Esophagus squamous epithelium (tissue), 5 donors: Measurements from ENCODE around the gene GUCY1A1. TPM values are rescaled to one million over a fixed set of nuclear protein-coding genes. Genes with fewer than 3 reads are reported as not detected.

Experiments
- DNase-seq: peaks from one replicate; lab custom pipeline; 2025; lab: John Stamatoyannopoulos, UW
- H3K27ac ChIP-seq, 4 donors: fragments of 200-600 bp; sonication (generic); one replicate each; pipeline ENCODE4 v1.5.1; 2016 to 2019; ENCODE audit warnings: mild to moderate bottlenecking in 1 of 4
- H3K27me3 ChIP-seq, 4 donors: fragments of 200-600 bp; sonication (generic); 1 replicate in 3 of 4; 2 replicates in 1 of 4; pipeline versions ENCODE4 v1.5.1 to v1.6.0; 2017 to 2021; ENCODE audit warnings: antibody characterized with exemption in 1 of 4
- H3K36me3 ChIP-seq, 3 donors: fragments of 200-600 bp; sonication (generic); one replicate each; pipeline ENCODE4 v1.5.1; 2016 to 2019
- H3K4me1 ChIP-seq, 3 donors: fragments of 200-600 bp; sonication (generic); one replicate each; pipeline ENCODE4 v1.5.1; 2017 to 2019
- H3K4me3 ChIP-seq, 4 donors: fragments of 200-600 bp; sonication (generic); 1 replicate in 3 of 4; 2 replicates in 1 of 4; pipeline ENCODE4 v1.5.1; 2016 to 2019; ENCODE audit warnings: mild to moderate bottlenecking in 2 of 4, moderate library complexity in 1 of 4
- H3K9me3 ChIP-seq, 3 donors: fragments of 200-600 bp; sonication (generic); one replicate each; pipeline ENCODE4 v1.5.1; 2016 to 2019
- CTCF ChIP-seq, 6 experiments: fragments of 450-650 bp in 4 of 6; fragments of 200-600 bp in 2 of 6; sonication (generic) in 2 of 6; IDR thresholded peaks; one replicate each; pipeline ENCODE4 v1.5.1; 2016 to 2019; ENCODE audit warnings: antibody characterized with exemption in 6 of 6, mild to moderate bottlenecking in 4 of 6, moderate library complexity in 4 of 6
- POLR2A ChIP-seq, 4 donors: fragments of 450-650 bp; IDR thresholded peaks; one replicate each; pipeline ENCODE4 v1.6.1; 2017; ENCODE audit warnings: antibody characterized with exemption in 4 of 4, mild to moderate bottlenecking in 4 of 4, moderate library complexity in 3 of 4
- WGBS, 2 donors: methylation state at CpG; one replicate each; pipeline ENCODE4 v1.1.5; 2018; 5-methylcytosine and 5-hydroxymethylcytosine counted together
- intact Hi-C: fragments of 100-400 bp; cut with DNase I; formaldehyde crosslinking; loops from one replicate; pipeline ENCODE4 v1.15.0; 2022
- total RNA-seq, 4 donors: library from RNA; depleted of rRNA; stranded (reverse); fragments of >200 nt; gene quantifications; one replicate each; pipeline ENCODE4 v1.1.0, GENCODE V29; 2016
- donor health status: DM: yes; HTN: yes; CAD: no.

Gene GUCY1A1
- total RNA-seq, 4 donors from 2014 or later: 0.45 to 8.6 (median 5.1) TPM

DNA sequence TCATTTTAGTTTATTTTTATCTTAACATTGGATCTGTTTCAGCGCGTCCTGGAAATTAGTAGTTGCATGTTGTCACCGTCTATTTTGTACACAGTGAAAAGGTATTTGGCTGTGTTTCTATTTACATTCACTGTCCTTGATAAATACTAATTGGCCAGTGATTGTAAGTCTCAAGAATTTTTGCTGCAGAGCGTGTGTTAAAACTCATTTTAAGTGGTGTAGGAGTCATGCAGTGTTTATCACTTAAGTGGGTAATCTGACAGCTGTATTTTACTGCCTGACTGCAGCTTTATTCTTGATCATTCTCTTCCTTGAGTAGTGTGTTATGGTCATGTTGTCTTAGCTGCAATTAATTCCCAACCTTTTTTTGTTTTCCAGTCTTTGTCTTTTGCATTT lies 9.8 kb downstream of the GUCY1A1 start:
- H3K9me3 ChIP-seq: no peaks in the 10 kb centered on the region
- H3K36me3 ChIP-seq: no peaks in the 10 kb centered on the region
- no peaks in the 10 kb centered on the region for H3K27me3 ChIP-seq
- DNase-seq: no peak
- intact Hi-C loops: no loop called here
- H3K4me1 ChIP-seq: peaks cover 0 to 19% (median 2%) of the 10 kb centered on the region in 3 donors
- WGBS, 2 donors: 39 to 49% methylated on average over 4 of the region's 4 CpGs
- TF ChIP-seq CTCF (IDR thresholded peaks at IDR 0.05) (no peak), POLR2A (IDR thresholded peaks at IDR 0.05) (no peak)
- H3K4me3 ChIP-seq: no peak overlapping the region
- H3K27ac ChIP-seq: peak overlapping the region in 1 of 4 donors; percentile 41

DNA sequence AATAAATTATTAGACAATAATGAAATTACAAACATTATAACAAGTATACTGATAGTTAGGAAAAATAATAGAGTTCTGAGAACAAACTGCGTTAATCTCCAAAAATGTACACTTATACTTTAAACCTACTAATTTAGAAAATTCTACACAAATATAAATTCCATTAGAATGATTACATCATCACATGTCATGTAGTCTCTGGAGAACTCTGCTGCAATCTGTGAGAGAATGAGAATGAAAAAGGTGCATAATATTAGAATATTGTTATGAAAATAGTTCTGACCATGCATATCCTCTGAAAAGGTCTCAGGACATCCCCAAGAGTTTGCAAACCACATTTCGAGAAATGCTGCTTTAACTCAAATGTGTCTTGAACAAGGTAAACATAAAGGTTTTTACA lies 11.4 kb downstream of the GUCY1A1 start:
- intact Hi-C loops: no loop called here
- Histone ChIP-seq H3K27ac (no peak overlapping the region), H3K36me3 (no peaks in the 10 kb centered on the region), H3K27me3 (no peaks in the 10 kb centered on the region), H3K4me3 (no peak overlapping the region), H3K9me3 (no peaks in the 10 kb centered on the region), H3K4me1 (peaks cover 0 to 19% (median 2%) of the 10 kb centered on the region in 3 donors)
- TF ChIP-seq CTCF (IDR thresholded peaks at IDR 0.05) (no peak), POLR2A (IDR thresholded peaks at IDR 0.05) (no peak)
- no peak for DNase-seq
- 87 to 93% methylated on average over 2 of the region's 2 CpGs for WGBS, 2 donors

DNA sequence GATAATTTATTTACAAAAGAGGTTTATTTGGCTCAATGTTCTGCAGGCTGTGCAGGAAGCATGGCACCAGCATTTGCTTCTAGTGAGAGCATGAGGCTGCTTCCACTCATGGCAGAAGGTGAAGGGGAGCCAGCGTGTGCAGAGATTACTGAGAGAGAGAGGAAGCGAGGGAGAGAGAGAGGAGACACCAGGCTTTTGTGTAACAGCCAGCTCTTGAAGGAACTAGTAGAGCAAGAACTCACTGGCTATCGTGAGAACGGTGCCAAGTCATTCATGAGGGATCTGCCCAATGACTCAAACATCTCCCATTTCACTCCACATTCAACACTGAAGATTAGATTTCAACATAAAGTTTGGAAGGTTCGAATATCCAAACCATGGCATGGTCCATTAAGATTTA lies 12.7 kb downstream of the GUCY1A1 start:
- Histone ChIP-seq H3K9me3 (no peaks in the 10 kb centered on the region), H3K4me1 (peaks cover 0 to 19% (median 2%) of the 10 kb centered on the region in 3 donors), H3K4me3 (no peak overlapping the region), H3K27ac (no peak overlapping the region), H3K27me3 (no peaks in the 10 kb centered on the region), H3K36me3 (no peaks in the 10 kb centered on the region)
- TF ChIP-seq POLR2A (IDR thresholded peaks at IDR 0.05) (no peak), CTCF (IDR thresholded peaks at IDR 0.05) (no peak)
- DNase-seq: no peak
- WGBS, 2 donors: 29 to 37% methylated on average over 5 of the region's 5 CpGs
- intact Hi-C loops: no loop called here

GRCh38 chr4:155681886-155682285 lies 15.2 kb downstream of the GUCY1A1 start:
- H3K4me3 ChIP-seq: no peak overlapping the region
- no peaks in the 10 kb centered on the region for H3K9me3 ChIP-seq
- DNase-seq: no peak
- H3K27me3 ChIP-seq: no peaks in the 10 kb centered on the region
- intact Hi-C loops: no loop called here
- H3K27ac ChIP-seq: no peak overlapping the region
- WGBS, 2 donors: 52 to 69% methylated on average over 3 of the region's 3 CpGs
- TF ChIP-seq CTCF (IDR thresholded peaks at IDR 0.05): no peak
- TF ChIP-seq POLR2A (IDR thresholded peaks at IDR 0.05): no peak
- H3K36me3 ChIP-seq: no peaks in the 10 kb centered on the region
- H3K4me1 ChIP-seq: peaks cover 0 to 9% (median 2%) of the 10 kb centered on the region in 3 donors

- H3K27me3 ChIP-seq: no peaks in the 10 kb centered on the region
- intact Hi-C loops: no loop called here
Observed at GRCh38 chr4:155684423-155684822, 17.8 kb downstream of the GUCY1A1 start.

More at GRCh38 chr4:155684423-155684822, 17.8 kb downstream of the GUCY1A1 start:
- WGBS, 2 donors: 52 to 59% methylated on average over 2 of the region's 2 CpGs
- Histone ChIP-seq H3K9me3 (no peaks in the 10 kb centered on the region), H3K36me3 (no peaks in the 10 kb centered on the region), H3K4me3 (no peak overlapping the region), H3K27ac (no peak overlapping the region), H3K4me1 (peaks cover 0 to 5% (median under 1%) of the 10 kb centered on the region in 3 donors)
- no peak for TF ChIP-seq POLR2A (IDR thresholded peaks at IDR 0.05)
- TF ChIP-seq CTCF (IDR thresholded peaks at IDR 0.05): no peak
- DNase-seq: no peak
